H1 (cell line): Measurements from ENCODE around the gene FAM193B. TPM values are rescaled to one million over a fixed set of nuclear protein-coding genes. Genes with fewer than 3 reads are reported as not detected.
"Not testable (repeated sequence)": the region's sequence is repeated elsewhere in the genome, so short reads cannot be mapped to it uniquely, and the experiment has no call there.

ENCODE experiments used
- CTCF ChIA-PET: fragments of 300-600 bp; sonication (Branson Sonifier 250); formaldehyde crosslinking; loops from one replicate; lab custom pipeline; 2021; ENCODE audit not compliant: partially characterized antibody; lab: Charles Lee
- POLR2A ChIA-PET: fragments of 300-600 bp; sonication (Branson Sonifier 250); formaldehyde crosslinking; loops from one replicate; lab custom pipeline; 2021; ENCODE audit warnings: inconsistent platforms; ENCODE audit not compliant: partially characterized antibody; lab: Charles Lee
- DNase-seq, 2 experiments: peaks; one replicate each; pipeline versions ENCODE4 v3.0.0 to v3.0.0-alpha.2; 2010 to 2022; ENCODE audit warnings: low spot score in 2 of 2, low read depth in 1 of 2, mixed read lengths in 1 of 2
- FAIRE-seq: peaks from 2 replicates; lab custom pipeline; 2011; peaks lifted over from hg19 to GRCh38; lab: Jason Lieb, UNC
- H2AFZ ChIP-seq: 2 replicates; pipeline ENCODE4 v1.8.1; 2012; ENCODE audit warnings: low read length, inconsistent platforms
- H2AK5ac ChIP-seq: 2 replicates; pipeline ENCODE4 v1.6.1; 2013; ENCODE audit warnings: low read depth, low read length
- H2BK120ac ChIP-seq: replicated peaks from 2 replicates; pipeline ENCODE3; 2013; ENCODE audit warnings: low read depth, low read length, inconsistent platforms
- H2BK12ac ChIP-seq: 2 replicates; pipeline ENCODE4 v1.6.1; 2013; ENCODE audit warnings: low read depth, low read length
- H2BK15ac ChIP-seq: 2 replicates; pipeline ENCODE4 v1.6.1; 2013; ENCODE audit warnings: low read length
- H2BK20ac ChIP-seq: 2 replicates; pipeline ENCODE4 v1.6.1; 2013; ENCODE audit warnings: low read length
- H2BK5ac ChIP-seq: 2 replicates; pipeline ENCODE4 v1.6.1; 2013; ENCODE audit warnings: low read depth, low read length
- H3K14ac ChIP-seq: 2 replicates; pipeline ENCODE4 v1.6.1; 2013; ENCODE audit warnings: inconsistent platforms; ENCODE audit not compliant: insufficient read length
- H3K18ac ChIP-seq: 2 replicates; pipeline ENCODE4 v1.6.1; 2013; ENCODE audit warnings: low read length; ENCODE audit errors: extremely low read depth
- H3K23ac ChIP-seq: 2 replicates; pipeline ENCODE4 v1.6.1; 2013; ENCODE audit warnings: inconsistent platforms; ENCODE audit not compliant: insufficient read length
- H3K23me2 ChIP-seq: 2 replicates; pipeline ENCODE4 v1.6.1; 2013; ENCODE audit warnings: low read depth, low read length
- H3K27ac ChIP-seq: 2 replicates; pipeline ENCODE4 v1.6.1; 2011; ENCODE audit warnings: low read depth, low read length, inconsistent platforms
- H3K27me3 ChIP-seq, 4 experiments: replicated peaks in 1 of 4; 1 replicate in 1 of 4; 2 replicates in 3 of 4; pipeline versions ENCODE4 v1.6.1 to v1.8.1; 2011 to 2013; ENCODE audit warnings: low read length in 3 of 4, mild to moderate bottlenecking in 3 of 4, inconsistent platforms in 2 of 4, mixed read lengths in 2 of 4, moderate library complexity in 1 of 4; ENCODE audit not compliant: control insufficient read depth in 3 of 4, insufficient read depth in 3 of 4; ENCODE audit errors: extremely low read depth in 1 of 4
- H3K36me3 ChIP-seq, 4 experiments: 2 replicates each; pipeline versions ENCODE4 v1.6.1 to v1.8.1; 2011 to 2013; ENCODE audit warnings: mild to moderate bottlenecking in 4 of 4, low read length in 3 of 4, moderate library complexity in 2 of 4, control low read depth in 1 of 4, inconsistent platforms in 1 of 4; ENCODE audit not compliant: insufficient read depth in 4 of 4, control insufficient read depth in 2 of 4
- H3K4ac ChIP-seq: replicated peaks from 2 replicates; pipeline ENCODE3; 2013; ENCODE audit warnings: low read length, low read depth, mixed read lengths, inconsistent platforms; ENCODE audit not compliant: insufficient read length
- H3K4me1 ChIP-seq, 4 experiments: replicated peaks in 1 of 4; 1 replicate in 1 of 4; 2 replicates in 3 of 4; pipeline versions ENCODE4 v1.6.1 to v1.8.1; 2011 to 2013; ENCODE audit warnings: low read length in 3 of 4, inconsistent platforms in 2 of 4, mixed read lengths in 1 of 4; ENCODE audit not compliant: insufficient read depth in 4 of 4, control insufficient read depth in 3 of 4
- H3K4me2 ChIP-seq, 2 experiments: 2 replicates each; pipeline versions ENCODE4 v1.6.1 to v1.8.1; 2011 to 2013; ENCODE audit warnings: low read depth in 2 of 2, low read length in 2 of 2, control low read depth in 1 of 2, inconsistent platforms in 1 of 2, mild to moderate bottlenecking in 1 of 2; ENCODE audit not compliant: insufficient read depth in 1 of 2
- H3K4me3 ChIP-seq, 4 experiments: fragments of 200-600, 300-600 bp in 1 of 4; sonication (generic), shearing (Covaris generic), sonication (Bioruptor Twin) in 1 of 4; 2 replicates each; pipeline versions ENCODE4 v1.5.1 to v1.8.1; 2011 to 2016; ENCODE audit warnings: low read length in 4 of 4, low read depth in 3 of 4, control low read depth in 2 of 4, inconsistent platforms in 2 of 4, mild to moderate bottlenecking in 2 of 4, mixed read lengths in 1 of 4, moderate library complexity in 1 of 4; ENCODE audit not compliant: insufficient read depth in 2 of 4; ENCODE audit errors: extremely low read depth in 1 of 4
- H3K56ac ChIP-seq: replicated peaks from 2 replicates; pipeline ENCODE3; 2013; ENCODE audit warnings: low read depth, mild to moderate bottlenecking, mixed read lengths, low read length, inconsistent platforms; ENCODE audit not compliant: insufficient read length
- H3K79me1 ChIP-seq: 2 replicates; pipeline ENCODE4 v1.6.1; 2013; ENCODE audit warnings: low read depth, low read length, control low read depth
- H3K79me2 ChIP-seq, 2 experiments: 2 replicates each; pipeline versions ENCODE4 v1.6.1 to v1.8.1; 2012 to 2013; ENCODE audit warnings: low read length in 2 of 2, mild to moderate bottlenecking in 2 of 2, inconsistent platforms in 1 of 2; ENCODE audit not compliant: insufficient read depth in 2 of 2, control insufficient read depth in 1 of 2
- H3K9ac ChIP-seq, 4 experiments: replicated peaks in 1 of 4; 1 replicate in 1 of 4; 2 replicates in 3 of 4; pipeline versions ENCODE4 v1.6.1 to v1.8.1; 2011 to 2013; ENCODE audit warnings: low read depth in 3 of 4, low read length in 3 of 4, control low read depth in 2 of 4, mild to moderate bottlenecking in 2 of 4, moderate library complexity in 2 of 4, inconsistent platforms in 1 of 4; ENCODE audit errors: extremely low read depth in 1 of 4
- H3K9me3 ChIP-seq, 2 experiments: 2 replicates each; pipeline versions ENCODE4 v1.6.1 to v1.8.1; 2012 to 2013; ENCODE audit warnings: mild to moderate bottlenecking in 2 of 2, moderate library complexity in 2 of 2, control low read depth in 1 of 2, inconsistent platforms in 1 of 2, low read depth in 1 of 2, low read length in 1 of 2, mixed read lengths in 1 of 2; ENCODE audit not compliant: insufficient read depth in 2 of 2
- H4K20me1 ChIP-seq, 2 experiments: replicated peaks in 1 of 2; 2 replicates each; pipeline versions ENCODE3 to v1.8.1; 2011 to 2013; ENCODE audit warnings: inconsistent platforms in 2 of 2, low read length in 2 of 2, mild to moderate bottlenecking in 1 of 2; ENCODE audit not compliant: insufficient read depth in 2 of 2, control insufficient read depth in 1 of 2
- H4K5ac ChIP-seq: 2 replicates; pipeline ENCODE4 v1.6.1; 2013; ENCODE audit warnings: low read length, low read depth, mixed read lengths, inconsistent platforms; ENCODE audit not compliant: insufficient read length
- H4K8ac ChIP-seq: 2 replicates; pipeline ENCODE4 v1.8.0; 2013; ENCODE audit warnings: mild to moderate bottlenecking, moderate library complexity, low read length, inconsistent platforms; ENCODE audit not compliant: insufficient read depth; ENCODE audit errors: extremely low read depth
- H4K91ac ChIP-seq: replicated peaks from 2 replicates; pipeline ENCODE3; 2013; ENCODE audit warnings: low read length, mixed read lengths, inconsistent platforms; ENCODE audit not compliant: insufficient read length
- WGBS, 2 experiments: shearing (Covaris generic) in 1 of 2; methylation state at CpG; one replicate each; pipeline versions ENCODE4 v1.1.6 to v1.1.7; 2013 to 2015; ENCODE audit warnings: low lambda C conversion rate in 2 of 2, mixed read lengths in 2 of 2, inconsistent platforms in 1 of 2, low coverage in 1 of 2, missing lambda C conversion rate in 1 of 2; ENCODE audit not compliant: insufficient replicate concordance in 2 of 2, insufficient coverage in 1 of 2, insufficient read length in 1 of 2; ENCODE audit errors: extremely low coverage in 1 of 2, missing lambda C conversion rate in 1 of 2; 5-methylcytosine and 5-hydroxymethylcytosine counted together
- polyA plus RNA-seq, 7 experiments: library from polyadenylated mRNA; depleted of rRNA in 3 of 7; stranded (reverse) in 5 of 7; unstranded in 2 of 7; fragments of >200 nt in 5 of 7; fragments of 200-250 nt in 2 of 7; gene quantifications; 1 replicate in 5 of 7; 2 replicates in 1 of 7; 4 replicates in 1 of 7; pipeline versions ENCODE4 v1.2.1 to v1.2.3, GENCODE V29; 2011 to 2013; ENCODE audit warnings: missing spikeins in 2 of 7, mixed read lengths in 2 of 7
- total RNA-seq: library from RNA; stranded (reverse); fragmentation: NEBNext Ultra II Directional; extraction: Animal tissue kit (Norgen Biotek cat#: 25700); gene quantifications from 2 replicates; pipeline ENCODE4 v1.2.1, GENCODE V29; 2021

The FAM193B gene
- total and polyA plus RNA-seq, 2 of the 8 experiments (the other 6 are each of a cell fraction or from before 2014, with no cell fraction given): 49.9 to 69.8 TPM

- H2BK120ac ChIP-seq, H3K9ac ChIP-seq, H3K27me3 ChIP-seq, H3K4me3 ChIP-seq, H3K18ac ChIP-seq, H3K56ac ChIP-seq, H2BK5ac ChIP-seq, H2BK12ac ChIP-seq, DNase-seq, H3K79me1 ChIP-seq, H2BK15ac ChIP-seq, H3K79me2 ChIP-seq, H3K4me2 ChIP-seq, H2AFZ ChIP-seq, H3K23me2 ChIP-seq, H3K23ac ChIP-seq, H2AK5ac ChIP-seq, H3K4me1 ChIP-seq, H3K27ac ChIP-seq, H4K91ac ChIP-seq, H3K4ac ChIP-seq, H2BK20ac ChIP-seq, H4K8ac ChIP-seq, H4K5ac ChIP-seq, H3K14ac ChIP-seq, FAIRE-seq, H3K9me3 ChIP-seq: not testable (repeated sequence)
- peaks cover 24 to 63% (median 42%) of the 10 kb centered on the region in 4 experiments for H3K36me3 ChIP-seq
- 92% methylated on average over 3 of the region's 3 CpGs; no CpG with 5 or more reads in 1 of the 2 experiments for WGBS, 2 experiments
- peaks cover 5 to 13% of the 10 kb centered on the region in 2 experiments for H4K20me1 ChIP-seq
- POLR2A ChIA-PET: interaction anchor here (65.5 to 67.5 kb wide), 2 partner anchors 6 to 17 kb away, joined by 3349 read pairs; partner anchors contain the start of genes DBN1, DOK3, PDLIM7 and PRR7
- CTCF ChIA-PET: interaction anchor here (0.6 to 12.7 kb wide), 6 partner anchors 7 to 655 kb away, joined by 3 to 306 read pairs (median 6); partner anchors contain the start of genes DDX41, DOK3 and PDLIM7
Measured at GRCh38 chr5:177485753-177486152, 68.6 kb downstream of the FAM193B start.
